ENCODE data around the gene HSD17B14. TPM values are rescaled to one million over a fixed set of nuclear protein-coding genes. Genes with fewer than 3 reads are reported as not detected.
"Not testable (repeated sequence)": the region's sequence is repeated elsewhere in the genome, so short reads cannot be mapped to it uniquely, and the experiment has no call there.

Gene HSD17B14
- total RNA-seq, 2 donors from 2014 or later, result 43.0 to 81.0 TPM

GRCh38 chr19:48878196-48879024, 42.1 kb upstream of the HSD17B14 start:
- H3K27ac ChIP-seq (ENCODE audit: low read depth, low read length), result no peak overlapping the region
- peaks cover 37% of the 10 kb centered on the region for H3K36me3 ChIP-seq (ENCODE audit: control insufficient read depth, insufficient read depth, low read length)
- H3K9me3 ChIP-seq (ENCODE audit: control insufficient read depth, low read length), result peaks cover 8% of the 10 kb centered on the region
- H3K27ac Mint-ChIP-seq, result no peak overlapping the region
- no peaks in the 10 kb centered on the region for H3K4me1 ChIP-seq (ENCODE audit: control insufficient read depth, insufficient read depth, low read length)
- H3K9ac ChIP-seq (ENCODE audit: extremely low read depth, low read length, poor library complexity, severe bottlenecking), result no peak overlapping the region
- peaks cover 50% of the 10 kb centered on the region for H3K36me3 Mint-ChIP-seq (ENCODE audit: low read depth)
- peaks cover 22% of the 10 kb centered on the region for H3K4me1 Mint-ChIP-seq
- no peak overlapping the region for H3K4me3 ChIP-seq (ENCODE audit: low read length)
- no peak overlapping the region for H3K4me3 Mint-ChIP-seq
- no peaks in the 10 kb centered on the region for H3K27me3 Mint-ChIP-seq (ENCODE audit: insufficient read depth)
- H3K9me3 Mint-ChIP-seq, result peaks cover 2% of the 10 kb centered on the region
- no peak for DNase-seq
- H3K27me3 ChIP-seq (ENCODE audit: control insufficient read depth, insufficient read depth, low read length, poor library complexity, severe bottlenecking), result no peaks in the 10 kb centered on the region
- WGBS, 2 experiments (ENCODE audit: insufficient coverage in 1 of 2, insufficient read length in 1 of 2), result 88 to 94% methylated on average over 9 to 11 of the region's 11 CpGs
- no peak for TF ChIP-seq CTCF (conservative IDR thresholded peaks at IDR 0.05)

- Mint-ChIP-seq H3K9me3 (peaks cover 2% of the 10 kb centered on the region), H3K27ac (no peak overlapping the region), H3K4me3 (no peak overlapping the region), H3K27me3 (ENCODE audit: insufficient read depth) (no peaks in the 10 kb centered on the region), H3K36me3 (ENCODE audit: low read depth) (peaks cover 56% of the 10 kb centered on the region), H3K4me1 (peaks cover 27% of the 10 kb centered on the region)
- no peak for TF ChIP-seq CTCF (conservative IDR thresholded peaks at IDR 0.05)
- Histone ChIP-seq H3K4me3 (ENCODE audit: low read length) (no peak overlapping the region), H3K9ac (ENCODE audit: extremely low read depth, low read length, poor library complexity, severe bottlenecking) (no peak overlapping the region), H3K27ac (ENCODE audit: low read depth, low read length) (no peak overlapping the region), H3K36me3 (ENCODE audit: control insufficient read depth, insufficient read depth, low read length) (peaks cover 41% of the 10 kb centered on the region), H3K9me3 (ENCODE audit: control insufficient read depth, low read length) (peaks cover 8% of the 10 kb centered on the region), H3K4me1 (ENCODE audit: control insufficient read depth, insufficient read depth, low read length) (no peaks in the 10 kb centered on the region), H3K27me3 (ENCODE audit: control insufficient read depth, insufficient read depth, low read length, poor library complexity, severe bottlenecking) (no peaks in the 10 kb centered on the region)
- WGBS, 2 experiments (ENCODE audit: insufficient coverage in 1 of 2, insufficient read length in 1 of 2), result 95% methylated on average over 6 of the region's 6 CpGs
- DNase-seq, result no peak
Observed at GRCh38 chr19:48877855-48878195, 41.5 kb upstream of the HSD17B14 start.

GRCh38 chr19:48876043-48876981, 40.0 kb upstream of the HSD17B14 start:
- WGBS, 2 experiments (ENCODE audit: insufficient coverage in 1 of 2, insufficient read length in 1 of 2), result 93 to 95% methylated on average over 17 to 29 of the region's 30 CpGs
- Mint-ChIP-seq H3K36me3 (ENCODE audit: low read depth) (peaks cover 56% of the 10 kb centered on the region), H3K4me1 (peaks cover 27% of the 10 kb centered on the region), H3K4me3 (peak overlapping the region; percentile 100)
- H3K9me3 ChIP-seq (ENCODE audit: control insufficient read depth, low read length); H3K4me1 ChIP-seq (ENCODE audit: control insufficient read depth, insufficient read depth, low read length); H3K27me3 Mint-ChIP-seq (ENCODE audit: insufficient read depth); H3K9me3 Mint-ChIP-seq; DNase-seq; H3K27me3 ChIP-seq (ENCODE audit: control insufficient read depth, insufficient read depth, low read length, poor library complexity, severe bottlenecking); H3K27ac Mint-ChIP-seq; H3K9ac ChIP-seq (ENCODE audit: extremely low read depth, low read length, poor library complexity, severe bottlenecking): not testable (repeated sequence)
- Histone ChIP-seq H3K27ac (ENCODE audit: low read depth, low read length) (peak overlapping the region; percentile 67), H3K4me3 (ENCODE audit: low read length) (peak overlapping the region; percentile 93), H3K36me3 (ENCODE audit: control insufficient read depth, insufficient read depth, low read length) (peaks cover 41% of the 10 kb centered on the region)
